Fibroblast of the aortic adventitia (primary cell): ENCODE data around the gene LRPAP1. TPM values are rescaled to one million over a fixed set of nuclear protein-coding genes. Genes with fewer than 3 reads are reported as not detected.

Experiments
- DNase-seq: peaks from one replicate; pipeline ENCODE4 v3.0.0-alpha.2; 2010; ENCODE audit warnings: low read depth
- H3K4me3 ChIP-seq: 2 replicates; pipeline ENCODE4 v1.5.1; 2011; ENCODE audit warnings: low read depth, mild to moderate bottlenecking, control low read depth, low read length, moderate library complexity
- total RNA-seq: library from RNA; depleted of rRNA; stranded (reverse); fragments of >200 nt; gene quantifications from 2 replicates; pipeline ENCODE4 v1.2.3, GENCODE V29; 2012; ENCODE audit warnings: low replicate concordance
- TF ChIP-seq, protein P1 (sequence below): IDR thresholded peaks from 2 replicates; pipeline ENCODE4 v1.5.1; 2011; ENCODE audit warnings: mild to moderate bottlenecking, low read length, control low read depth, inconsistent platforms; ENCODE audit not compliant: insufficient read depth

The LRPAP1 gene
- total RNA-seq, 1 donor = 61.0 TPM

DNA sequence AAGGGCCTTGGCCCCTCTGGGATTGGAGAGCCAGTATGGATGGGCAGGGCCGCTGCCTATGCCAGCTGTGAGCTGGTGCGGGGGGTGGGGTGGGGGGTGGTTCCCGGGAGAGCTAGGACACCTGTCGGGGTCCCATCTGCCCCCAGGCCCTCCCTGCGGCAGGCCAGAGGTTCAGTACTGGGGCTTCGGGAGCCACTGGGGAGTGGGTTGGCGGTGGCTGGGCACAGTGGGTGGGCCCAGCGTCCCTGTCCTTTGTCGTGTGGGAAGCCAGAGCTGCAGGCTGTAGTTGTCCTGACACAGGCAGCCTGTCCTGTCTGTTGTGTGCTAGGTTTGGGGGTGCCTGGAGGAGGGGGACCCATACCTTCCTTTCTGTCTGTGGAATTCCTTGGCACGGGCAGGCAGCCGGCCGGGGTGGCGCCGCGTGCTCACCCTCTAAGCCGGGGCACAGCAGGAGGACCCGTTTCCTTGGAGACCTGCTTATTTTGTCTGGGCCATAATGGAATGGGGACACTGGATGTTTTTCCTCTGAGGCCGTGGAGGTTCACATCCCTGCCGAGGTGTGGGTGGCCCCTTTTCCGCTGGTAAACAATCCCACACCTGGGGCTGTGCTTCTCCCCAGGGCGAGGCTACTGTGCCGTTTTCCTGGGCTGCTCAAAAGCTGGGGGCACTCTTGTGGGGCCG is 54.3 kb downstream of the LRPAP1 start:
- no peak overlapping the region for H3K4me3 ChIP-seq
- TF ChIP-seq, protein P1, sequence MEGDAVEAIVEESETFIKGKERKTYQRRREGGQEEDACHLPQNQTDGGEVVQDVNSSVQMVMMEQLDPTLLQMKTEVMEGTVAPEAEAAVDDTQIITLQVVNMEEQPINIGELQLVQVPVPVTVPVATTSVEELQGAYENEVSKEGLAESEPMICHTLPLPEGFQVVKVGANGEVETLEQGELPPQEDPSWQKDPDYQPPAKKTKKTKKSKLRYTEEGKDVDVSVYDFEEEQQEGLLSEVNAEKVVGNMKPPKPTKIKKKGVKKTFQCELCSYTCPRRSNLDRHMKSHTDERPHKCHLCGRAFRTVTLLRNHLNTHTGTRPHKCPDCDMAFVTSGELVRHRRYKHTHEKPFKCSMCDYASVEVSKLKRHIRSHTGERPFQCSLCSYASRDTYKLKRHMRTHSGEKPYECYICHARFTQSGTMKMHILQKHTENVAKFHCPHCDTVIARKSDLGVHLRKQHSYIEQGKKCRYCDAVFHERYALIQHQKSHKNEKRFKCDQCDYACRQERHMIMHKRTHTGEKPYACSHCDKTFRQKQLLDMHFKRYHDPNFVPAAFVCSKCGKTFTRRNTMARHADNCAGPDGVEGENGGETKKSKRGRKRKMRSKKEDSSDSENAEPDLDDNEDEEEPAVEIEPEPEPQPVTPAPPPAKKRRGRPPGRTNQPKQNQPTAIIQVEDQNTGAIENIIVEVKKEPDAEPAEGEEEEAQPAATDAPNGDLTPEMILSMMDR = no peak

GRCh38 chr4:3476936-3477749 is 55.1 kb downstream of the LRPAP1 start:
- H3K4me3 ChIP-seq = no peak overlapping the region
- DNase-seq = no peak
- TF ChIP-seq, protein P1 = no peak

More for the DNA sequence above, 54.3 kb downstream of the LRPAP1 start:
- no peak for DNase-seq

DNA sequence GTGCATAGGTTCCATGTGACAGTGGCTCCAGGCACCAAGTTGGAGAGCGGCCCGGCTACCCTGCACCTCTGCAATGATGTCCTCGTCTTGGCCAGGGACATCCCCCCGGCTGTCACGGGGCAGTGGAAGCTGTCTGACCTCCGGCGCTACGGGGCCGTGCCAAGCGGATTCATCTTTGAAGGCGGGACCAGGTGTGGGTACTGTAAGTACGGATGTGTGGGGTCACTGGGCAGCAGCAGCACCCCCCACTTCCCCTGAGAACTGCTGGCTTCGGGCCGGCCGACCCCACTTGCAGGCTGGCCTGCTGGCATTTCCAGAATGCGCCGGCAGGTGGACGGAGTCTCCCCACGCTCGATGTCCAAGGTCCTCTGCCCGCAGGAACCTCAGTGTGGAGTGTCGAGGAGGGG is 55.9 kb downstream of the LRPAP1 start:
- DNase-seq = no peak
- no peak overlapping the region for H3K4me3 ChIP-seq
- TF ChIP-seq, protein P1 = no peak

DNA sequence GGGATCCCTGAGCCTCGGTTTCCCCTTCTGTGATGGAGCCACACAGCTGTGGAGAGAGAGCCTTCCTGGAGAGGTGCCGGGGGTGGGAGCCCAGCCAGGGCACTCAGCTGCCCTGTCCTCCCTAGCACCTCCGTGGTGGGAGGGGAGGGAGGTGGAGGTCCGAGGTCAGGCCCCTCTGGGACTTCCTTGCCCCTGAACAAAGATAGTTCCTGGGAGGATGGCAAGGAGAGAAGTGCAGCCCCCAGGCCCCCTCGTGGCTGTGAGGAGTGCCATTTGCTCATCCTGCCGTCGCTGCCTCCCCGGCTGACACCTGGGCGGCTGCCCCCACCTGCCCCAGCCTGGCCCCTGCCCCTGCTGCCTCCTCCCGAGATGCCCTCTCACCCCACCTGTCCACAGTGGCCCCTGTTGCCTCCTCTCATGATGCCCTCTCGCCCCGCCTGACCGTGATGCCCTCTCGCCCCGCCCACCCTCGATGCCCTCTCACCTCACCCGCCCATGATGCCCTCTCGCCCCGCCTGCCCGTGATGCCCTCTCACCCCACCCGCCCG is 56.4 kb downstream of the LRPAP1 start:
- TF ChIP-seq, protein P1 = no peak
- H3K4me3 ChIP-seq = no peak overlapping the region
- no peak for DNase-seq

- H3K4me3 ChIP-seq = no peak overlapping the region
- DNase-seq = no peak
- TF ChIP-seq, protein P1 = no peak
Observed at GRCh38 chr4:3475041-3475712, 57.0 kb downstream of the LRPAP1 start.

- H3K4me3 ChIP-seq = no peak overlapping the region
- TF ChIP-seq, protein P1 = no peak
- DNase-seq = no peak
Observed at GRCh38 chr4:3473996-3474765, 58.0 kb downstream of the LRPAP1 start.
